B cell (primary cell): ENCODE data around the gene NF2.

ENCODE experiments used
- EZH2 ChIP-seq: IDR thresholded peaks from 2 replicates; pipeline ENCODE4 v1.6.1; 2012; ENCODE audit warnings: borderline replicate concordance, low read depth, mild to moderate bottlenecking, moderate library complexity, low read length; ENCODE audit not compliant: insufficient read depth, poor library complexity, severe bottlenecking
- TF ChIP-seq, protein P1 (sequence below): fragments of 200-600 bp; IDR thresholded peaks from one replicate; pipeline ENCODE4 v1.8.0; 2022; ENCODE audit warnings: antibody characterized with exemption, mild to moderate bottlenecking

DNA sequence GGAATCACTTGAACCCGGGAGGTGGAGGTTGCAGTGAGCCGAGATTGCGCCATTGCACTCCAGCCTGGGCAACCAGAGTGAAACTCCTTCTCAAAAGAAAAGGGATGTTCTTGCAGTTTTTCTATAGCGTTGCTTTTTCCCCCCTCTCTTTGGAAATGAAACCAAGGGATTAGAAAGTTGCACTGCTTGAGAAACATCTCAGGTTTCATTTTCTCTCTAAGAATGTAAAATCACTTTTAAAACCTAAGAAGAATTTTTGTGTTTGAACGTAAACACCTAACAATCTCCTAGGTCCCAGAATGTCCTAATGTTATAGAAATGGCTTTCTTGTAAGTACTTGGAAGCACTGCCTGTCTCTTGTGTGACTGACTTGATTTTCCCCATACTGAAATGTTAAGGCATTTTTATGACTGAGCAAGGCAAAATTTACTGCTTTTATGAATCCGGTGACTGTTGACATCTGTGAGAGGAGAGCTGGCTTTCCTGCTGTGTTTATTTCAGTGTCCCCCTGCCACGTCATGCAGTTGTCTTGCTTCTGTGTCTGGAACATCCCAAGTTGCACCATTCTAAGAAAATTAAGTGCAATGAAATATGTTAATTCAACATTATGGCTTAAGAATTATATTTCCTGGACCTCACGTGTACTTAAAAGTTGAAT, 37.7 kb downstream of the NF2 start:
- no peak for TF ChIP-seq EZH2
- TF ChIP-seq, protein P1, sequence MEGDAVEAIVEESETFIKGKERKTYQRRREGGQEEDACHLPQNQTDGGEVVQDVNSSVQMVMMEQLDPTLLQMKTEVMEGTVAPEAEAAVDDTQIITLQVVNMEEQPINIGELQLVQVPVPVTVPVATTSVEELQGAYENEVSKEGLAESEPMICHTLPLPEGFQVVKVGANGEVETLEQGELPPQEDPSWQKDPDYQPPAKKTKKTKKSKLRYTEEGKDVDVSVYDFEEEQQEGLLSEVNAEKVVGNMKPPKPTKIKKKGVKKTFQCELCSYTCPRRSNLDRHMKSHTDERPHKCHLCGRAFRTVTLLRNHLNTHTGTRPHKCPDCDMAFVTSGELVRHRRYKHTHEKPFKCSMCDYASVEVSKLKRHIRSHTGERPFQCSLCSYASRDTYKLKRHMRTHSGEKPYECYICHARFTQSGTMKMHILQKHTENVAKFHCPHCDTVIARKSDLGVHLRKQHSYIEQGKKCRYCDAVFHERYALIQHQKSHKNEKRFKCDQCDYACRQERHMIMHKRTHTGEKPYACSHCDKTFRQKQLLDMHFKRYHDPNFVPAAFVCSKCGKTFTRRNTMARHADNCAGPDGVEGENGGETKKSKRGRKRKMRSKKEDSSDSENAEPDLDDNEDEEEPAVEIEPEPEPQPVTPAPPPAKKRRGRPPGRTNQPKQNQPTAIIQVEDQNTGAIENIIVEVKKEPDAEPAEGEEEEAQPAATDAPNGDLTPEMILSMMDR: no peak
